SHP77 (cell line): ENCODE measurements around the gene FXYD1.

Experiments
- DNase-seq, 2 experiments: peaks; one replicate each; lab custom pipeline; 2025; lab: John Stamatoyannopoulos, UW

FXYD1 gene

DNA sequence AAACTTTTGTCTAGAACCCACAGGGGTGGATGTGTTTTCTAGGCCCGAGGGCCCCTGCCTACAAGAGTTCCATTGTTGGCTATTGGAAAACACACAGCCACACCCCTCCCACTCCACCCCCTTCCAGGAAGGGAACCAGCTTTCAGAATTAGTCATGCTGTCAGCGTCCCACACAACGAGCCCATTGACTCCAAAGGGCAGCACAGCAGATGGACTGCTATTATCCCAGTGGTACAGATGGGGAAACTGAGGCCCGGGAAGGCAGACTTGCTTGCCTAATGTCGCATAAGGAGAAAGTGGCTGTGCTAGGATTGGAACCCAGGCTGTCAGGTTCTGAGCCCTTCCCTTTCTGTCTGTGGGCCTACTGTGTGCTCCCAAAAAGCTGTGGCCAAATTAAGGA is 31.1 kb upstream of the FXYD1 start:
- no peak for DNase-seq

DNA sequence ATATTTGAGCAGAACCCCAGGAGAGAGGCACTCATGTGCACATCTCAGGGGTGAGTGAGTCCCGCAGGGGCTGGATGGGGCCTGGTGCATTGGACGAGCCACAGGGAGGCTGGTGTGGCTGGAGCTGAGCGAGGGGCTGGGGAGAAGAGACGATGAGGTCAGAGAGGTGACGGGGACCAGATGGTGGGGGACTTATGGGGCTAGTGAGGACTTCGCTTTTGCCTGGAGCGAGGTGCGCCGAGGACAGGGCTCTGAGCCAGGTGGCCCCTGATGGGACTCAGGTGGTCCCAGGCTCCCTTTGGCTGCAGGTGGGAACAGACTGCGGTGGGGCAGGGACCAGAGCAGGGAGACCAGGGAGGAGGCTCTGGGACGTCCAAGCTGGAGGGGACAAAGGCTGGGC is 29.9 kb upstream of the FXYD1 start:
- DNase-seq: no peak

GRCh38 chr19:35109395-35110112 is 29.1 kb upstream of the FXYD1 start:
- DNase-seq: no peak

- DNase-seq: no peak
These were observed 27.6 kb upstream of the FXYD1 start for GRCh38 chr19:35110974-35111373.

DNA sequence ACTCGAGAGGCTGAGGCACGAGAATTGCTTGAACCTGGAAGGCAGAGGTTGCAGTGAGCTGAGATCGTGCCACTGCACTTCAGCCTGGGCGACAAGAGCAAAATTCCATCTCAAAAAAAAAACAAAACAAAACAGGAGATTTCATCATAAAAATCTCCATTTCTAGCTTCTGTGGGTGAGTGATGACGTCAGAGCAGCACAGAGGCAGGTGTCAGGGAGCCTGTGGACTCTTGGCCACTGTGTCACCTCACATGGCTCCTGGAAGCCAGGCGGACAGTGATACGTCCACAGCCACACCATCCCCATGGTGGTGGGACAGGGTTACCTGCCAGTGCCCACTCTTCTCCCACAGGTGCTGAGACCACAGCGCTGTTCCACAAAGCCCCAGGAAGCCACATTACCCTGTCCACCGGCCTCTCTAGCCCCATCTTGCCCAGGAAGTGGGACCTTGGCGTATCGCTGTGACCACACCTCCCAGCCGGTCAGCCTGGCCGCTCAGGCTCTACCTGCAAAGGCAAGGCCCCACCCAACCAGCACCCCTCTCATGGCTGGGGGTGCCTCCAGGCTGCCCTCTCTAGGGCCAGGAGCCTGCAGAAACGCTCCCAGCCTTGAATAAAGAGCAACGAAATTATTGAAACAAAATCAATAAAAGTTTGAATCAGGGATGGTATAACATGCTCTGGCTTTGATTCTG is 25.5 kb upstream of the FXYD1 start:
- DNase-seq: no peak

- peak in 1 of 2 experiments; percentile 32 for DNase-seq
These were observed 24.1 kb upstream of the FXYD1 start for GRCh38 chr19:35114353-35115176.

DNA sequence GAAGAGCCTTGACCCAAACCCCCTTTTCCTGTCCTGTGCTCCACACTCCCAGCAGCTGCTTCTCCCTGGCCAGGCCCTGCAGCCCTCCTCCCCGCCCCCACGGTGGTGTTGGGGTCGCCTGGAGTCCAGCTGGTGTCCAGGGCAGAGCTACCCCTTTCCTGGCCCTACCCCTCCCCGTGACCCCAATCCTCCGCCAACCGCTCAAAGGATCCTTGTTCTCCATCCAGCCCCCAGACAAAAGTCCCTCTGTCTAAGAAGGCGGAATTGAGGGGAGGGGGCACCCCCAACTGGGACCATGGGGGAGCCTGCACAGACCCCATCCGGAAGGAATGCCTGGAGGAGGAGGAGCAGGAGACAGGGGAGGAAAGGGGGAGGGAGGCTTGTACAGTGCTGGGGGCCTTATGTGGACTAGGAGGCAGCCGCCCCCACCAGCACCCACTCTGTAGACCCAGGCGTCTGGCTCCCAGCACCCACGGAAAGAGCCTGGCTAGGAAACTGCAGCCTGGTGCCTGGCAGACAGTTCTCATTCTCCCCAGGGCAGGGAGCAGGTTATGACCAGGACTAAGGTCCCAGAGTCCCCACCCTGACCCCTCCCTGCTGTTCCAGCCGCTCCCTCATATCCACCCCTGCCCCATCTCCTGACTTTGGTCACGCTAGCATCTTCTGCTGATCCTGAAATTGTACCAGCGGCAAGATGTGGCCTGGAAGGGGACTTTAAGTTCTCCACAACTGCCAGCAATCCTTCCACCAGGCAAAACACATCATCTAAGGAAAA is 23.3 kb upstream of the FXYD1 start, which contains the start of gene FXYD3:
Gene FXYD3 (plus strand): TSS at position 647 of the 775 bp plus-strand sequence. CDS start 3,554 bp downstream, outside the sequence.
- no peak for DNase-seq

- no peak for DNase-seq
These were observed 22.4 kb upstream of the FXYD1 start for GRCh38 chr19:35116072-35116801.

- no peak for DNase-seq
These were observed 21.5 kb upstream of the FXYD1 start for GRCh38 chr19:35117116-35117515.

DNA sequence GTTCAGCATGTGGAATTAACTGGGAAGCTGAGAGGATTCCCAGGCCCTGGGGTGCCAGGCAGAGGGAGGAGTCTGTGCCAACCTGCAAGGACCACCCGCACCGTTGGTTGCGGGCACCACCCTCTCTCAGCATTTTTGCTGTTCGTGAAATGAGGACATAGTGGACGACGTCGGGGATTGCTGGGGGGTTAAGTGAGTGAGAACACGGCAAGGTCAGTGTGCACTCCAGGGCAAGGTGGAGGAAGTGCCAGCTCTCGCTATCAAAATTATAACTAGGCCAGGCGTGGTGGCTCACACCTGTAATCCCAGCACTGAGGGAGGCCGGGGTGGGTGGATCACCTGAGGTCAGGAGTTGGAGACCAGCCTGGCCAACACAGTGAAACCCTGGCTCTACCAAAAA is 20.8 kb upstream of the FXYD1 start:
- no peak for DNase-seq

- DNase-seq: no peak
These were observed 20.2 kb upstream of the FXYD1 start for GRCh38 chr19:35118268-35119020.

DNA sequence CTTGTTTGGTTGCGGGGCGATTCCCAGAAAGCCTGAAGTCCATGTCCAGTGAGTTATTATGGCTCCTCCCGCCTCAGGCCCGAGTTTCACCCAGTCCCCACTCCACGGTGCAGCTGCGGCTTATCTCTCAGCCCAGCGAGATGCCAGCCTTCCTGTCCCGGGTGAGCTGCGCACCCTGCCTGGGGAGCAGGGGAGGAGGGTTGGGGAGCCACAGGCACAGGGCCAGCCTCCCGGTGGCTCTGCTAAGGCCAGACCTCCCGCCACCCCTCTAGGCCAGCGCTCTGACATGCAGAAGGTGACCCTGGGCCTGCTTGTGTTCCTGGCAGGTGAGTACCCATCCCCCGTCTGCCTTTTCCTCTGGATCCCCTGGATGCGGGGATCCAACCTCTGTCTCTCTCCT is 19.5 kb upstream of the FXYD1 start:
- no peak for DNase-seq

DNA sequence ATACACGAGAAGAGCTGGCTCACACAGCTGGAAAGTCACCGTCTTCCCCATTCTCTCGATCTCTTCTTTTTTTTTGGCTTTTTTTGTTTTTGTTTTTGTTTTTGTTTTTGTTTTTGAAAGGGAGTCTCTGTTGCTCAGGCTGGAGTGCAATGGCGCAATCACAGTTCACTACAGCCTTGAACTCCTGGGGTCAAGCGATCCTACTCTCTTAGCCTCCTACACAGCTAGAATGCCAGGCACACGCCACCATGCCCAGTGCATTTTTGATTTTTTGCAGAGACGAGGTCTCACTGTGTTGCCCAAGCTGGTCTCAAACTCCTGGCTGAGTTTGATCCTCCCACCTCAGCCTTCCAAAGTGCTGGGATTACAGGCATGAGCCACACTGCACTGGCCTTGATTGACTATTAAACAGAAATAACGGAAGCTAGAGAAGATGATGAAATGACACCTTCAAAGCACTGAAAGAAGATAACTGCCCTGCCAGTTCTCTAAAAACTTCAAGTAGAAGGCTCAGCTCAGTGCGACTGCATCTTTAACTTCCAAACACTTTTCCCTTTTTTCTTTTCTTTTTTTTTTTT is 19.0 kb upstream of the FXYD1 start:
- no peak for DNase-seq

DNA sequence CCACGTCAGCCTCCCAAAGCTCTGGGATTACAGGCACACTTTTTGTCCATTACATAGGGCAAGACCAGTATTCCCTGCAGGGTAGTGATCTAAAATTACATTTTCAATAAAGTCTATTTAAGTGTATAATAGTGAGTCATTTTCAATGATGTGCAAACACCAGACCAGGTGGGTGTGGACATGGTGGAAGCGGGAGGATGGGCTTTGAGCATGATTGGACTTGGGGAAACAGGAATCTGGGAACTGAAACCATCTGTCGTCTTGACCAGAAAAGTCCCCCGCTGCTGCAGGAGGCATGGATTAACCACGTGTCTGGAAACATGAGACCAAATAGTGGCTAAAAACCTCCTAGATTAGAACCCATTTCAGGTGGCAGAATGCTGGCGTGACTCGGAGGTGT is 18.1 kb upstream of the FXYD1 start:
- peak in 1 of 2 experiments; percentile 35 for DNase-seq

GRCh38 chr19:35120898-35121297 is 17.7 kb upstream of the FXYD1 start:
- no peak for DNase-seq

GRCh38 chr19:35122687-35123551 is 15.7 kb upstream of the FXYD1 start:
- no peak for DNase-seq

GRCh38 chr19:35123573-35123972 is 15.1 kb upstream of the FXYD1 start:
- no peak for DNase-seq

- DNase-seq: peak; percentile 59 to 75
These were observed 14.2 kb upstream of the FXYD1 start for GRCh38 chr19:35124098-35125060.
